Tibial nerve (tissue), 4 donors: ENCODE measurements around the gene CTSS. TPM values are rescaled to one million over a fixed set of nuclear protein-coding genes. Genes with fewer than 3 reads are reported as not detected.

Experiments used
- DNase-seq, 2 donors: peaks; one replicate each; pipeline ENCODE4 v3.0.0-alpha.2; 2019; ENCODE audit warnings: low spot score in 2 of 2
- H3K27ac ChIP-seq, 4 donors: fragments of 200-600 bp; sonication (generic) in 3 of 4; one replicate each; pipeline ENCODE4 v1.5.1; 2017 to 2019; ENCODE audit warnings: mild to moderate bottlenecking in 1 of 4
- H3K27me3 ChIP-seq, 2 donors: fragments of 200-600 bp; sonication (generic) in 1 of 2; one replicate each; pipeline versions ENCODE4 v1.5.1 to v1.6.0; 2017 to 2019
- H3K36me3 ChIP-seq, 3 donors: fragments of 200-600 bp; sonication (generic); one replicate each; pipeline ENCODE4 v1.5.1; 2018 to 2019
- H3K4me1 ChIP-seq, 4 donors: fragments of 200-600 bp; sonication (generic) in 3 of 4; one replicate each; pipeline ENCODE4 v1.5.1; 2017 to 2019
- H3K4me3 ChIP-seq, 4 donors: fragments of 200-600 bp; sonication (generic) in 3 of 4; one replicate each; pipeline ENCODE4 v1.5.1; 2017 to 2019; ENCODE audit warnings: mild to moderate bottlenecking in 1 of 4, moderate library complexity in 1 of 4
- H3K9me3 ChIP-seq, 4 donors: fragments of 200-600 bp; sonication (generic) in 3 of 4; one replicate each; pipeline ENCODE4 v1.5.1; 2017 to 2019
- CTCF ChIP-seq, 5 experiments: fragments of 200-600 bp in 3 of 5; fragments of 450-650 bp in 2 of 5; sonication (generic) in 3 of 5; IDR thresholded peaks; one replicate each; pipeline ENCODE4 v1.5.1; 2016 to 2019; ENCODE audit warnings: antibody characterized with exemption in 5 of 5, mild to moderate bottlenecking in 3 of 5, moderate library complexity in 2 of 5
- EP300 ChIP-seq, 2 donors: sonication (generic); formaldehyde crosslinking; IDR thresholded peaks; one replicate each; pipeline ENCODE4 v1.6.1; 2017; ENCODE audit warnings: antibody characterized with exemption in 2 of 2, mild to moderate bottlenecking in 1 of 2
- POLR2A ChIP-seq, 2 donors: fragments of 450-650 bp; IDR thresholded peaks; one replicate each; pipeline ENCODE4 v1.6.1; 2017; ENCODE audit warnings: antibody characterized with exemption in 2 of 2, mild to moderate bottlenecking in 2 of 2, moderate library complexity in 2 of 2
- WGBS, 2 donors: methylation state at CpG; one replicate each; pipeline ENCODE4 v1.1.5; 2018; 5-methylcytosine and 5-hydroxymethylcytosine counted together
- total RNA-seq, 4 donors: library from RNA; depleted of rRNA; stranded (reverse); fragments of >200 nt; gene quantifications; one replicate each; pipeline ENCODE4 v1.1.0, GENCODE V29; 2016

The CTSS gene
- total RNA-seq, result 10 to 100 TPM; 29.7 to 57.7 (median 41.3) TPM

- WGBS, 2 donors, result 16 to 21% methylated on average over 4 of the region's 4 CpGs
- Histone ChIP-seq H3K27me3 (no peaks in the 10 kb centered on the region), H3K27ac (peak within 1 kb of the TSS in 3 of 4 donors; percentile 77 to 79 (median 79)), H3K36me3 (no peaks in the 10 kb centered on the region), H3K9me3 (peaks cover 0 to 3% (median 0%) of the 10 kb centered on the region in 4 donors), H3K4me3 (peak within 1 kb of the TSS in 3 of 4 donors; percentile 5 to 47 (median 44)), H3K4me1 (peaks cover 0 to 18% (median 4%) of the 10 kb centered on the region in 4 donors)
- TF ChIP-seq EP300 (IDR thresholded peaks at IDR 0.05) (peak in 1 of 2 donors; percentile 44), CTCF (IDR thresholded peaks at IDR 0.05) (no peak), POLR2A (IDR thresholded peaks at IDR 0.05) (no peak)
- no peak for DNase-seq
Observed at GRCh38 chr1:150765296-150765976, at the start of gene CTSS. Gene CTSS, minus strand, starts transcription at chr1:150765778. Its CDS starts 1,015 bp downstream, at chr1:150764763.

GRCh38 chr1:150813028-150813707, 47.6 kb upstream of the CTSS start:
- H3K4me1 ChIP-seq, result peaks cover 0 to 18% (median 0%) of the 10 kb centered on the region in 4 donors
- H3K36me3 ChIP-seq, result peaks cover 5 to 83% (median 30%) of the 10 kb centered on the region in 3 donors
- H3K9me3 ChIP-seq, result no peaks in the 10 kb centered on the region
- H3K27ac ChIP-seq, result peak overlapping the region in 2 of 4 donors; percentile 22 to 50
- 44 to 48% methylated on average over 5 of the region's 5 CpGs for WGBS, 2 donors
- H3K27me3 ChIP-seq, result no peaks in the 10 kb centered on the region
- peak; percentile 59 to 73 for DNase-seq
- no peak for TF ChIP-seq POLR2A (IDR thresholded peaks at IDR 0.05)
- peak in 1 of 2 donors; percentile 50 for TF ChIP-seq EP300 (IDR thresholded peaks at IDR 0.05)
- TF ChIP-seq CTCF (IDR thresholded peaks at IDR 0.05), result peak; percentile 49 to 75 (median 60)
- no peak overlapping the region for H3K4me3 ChIP-seq

- Histone ChIP-seq H3K4me1 (peaks cover 0 to 35% (median 0%) of the 10 kb centered on the region in 4 donors), H3K9me3 (no peaks in the 10 kb centered on the region), H3K4me3 (no peak overlapping the region), H3K36me3 (peaks cover 0 to 63% (median 20%) of the 10 kb centered on the region in 3 donors), H3K27me3 (no peaks in the 10 kb centered on the region), H3K27ac (no peak overlapping the region)
- DNase-seq, result no peak
- TF ChIP-seq EP300 (IDR thresholded peaks at IDR 0.05) (no peak), POLR2A (IDR thresholded peaks at IDR 0.05) (no peak), CTCF (IDR thresholded peaks at IDR 0.05) (no peak)
- 78 to 84% methylated on average over 9 of the region's 9 CpGs for WGBS, 2 donors
Observed at GRCh38 chr1:150810958-150811659, 45.5 kb upstream of the CTSS start.

GRCh38 chr1:150809651-150810050, 44.1 kb upstream of the CTSS start:
- TF ChIP-seq POLR2A (IDR thresholded peaks at IDR 0.05) (no peak), CTCF (IDR thresholded peaks at IDR 0.05) (no peak), EP300 (IDR thresholded peaks at IDR 0.05) (no peak)
- DNase-seq, result no peak
- H3K27ac ChIP-seq, result peak overlapping the region in 1 of 4 donors; percentile 80
- peaks cover 0 to 39% (median 0%) of the 10 kb centered on the region in 4 donors for H3K4me1 ChIP-seq
- no peaks in the 10 kb centered on the region for H3K27me3 ChIP-seq
- no peaks in the 10 kb centered on the region for H3K9me3 ChIP-seq
- WGBS, 2 donors, result 68 to 70% methylated on average over 3 of the region's 3 CpGs
- no peak overlapping the region for H3K4me3 ChIP-seq
- peaks cover 0 to 49% (median 20%) of the 10 kb centered on the region in 3 donors for H3K36me3 ChIP-seq
